NCI-H146 treated with DMSO at 0.1 percent for 48 hours (cell line): ENCODE results near the gene CSRNP3.
A peak's percentile ranks its signal among the peaks of the same experiment; 100 is the strongest.

ENCODE experiments used
- DNase-seq: peaks from one replicate; lab custom pipeline; 2025; ENCODE audit not compliant: unreplicated experiment; lab: John Stamatoyannopoulos, UW

Gene CSRNP3

GRCh38 chr2:165469417-165469816 is at the start of gene CSRNP3:
TSS of gene CSRNP3 (plus strand) at chr2:165469698. CDS start at chr2:165595066, 125,368 bp downstream.
- DNase-seq = peak; percentile 86

- no peak for DNase-seq
Measured at GRCh38 chr2:165420231-165420630, 49.3 kb upstream of the CSRNP3 start.

- DNase-seq = no peak
Measured at GRCh38 chr2:165423081-165423480, 46.4 kb upstream of the CSRNP3 start.

GRCh38 chr2:165425556-165425955 is 43.9 kb upstream of the CSRNP3 start:
- no peak for DNase-seq

GRCh38 chr2:165427686-165428085 is 41.8 kb upstream of the CSRNP3 start:
- DNase-seq = no peak

- no peak for DNase-seq
Measured at GRCh38 chr2:165428926-165429325, 40.6 kb upstream of the CSRNP3 start.

GRCh38 chr2:165431014-165431413 is 38.5 kb upstream of the CSRNP3 start:
- peak; percentile 20 for DNase-seq

GRCh38 chr2:165432234-165432966 is 37.1 kb upstream of the CSRNP3 start:
- DNase-seq = no peak

GRCh38 chr2:165434865-165435496 is 34.5 kb upstream of the CSRNP3 start:
- DNase-seq = no peak

- peak; percentile 3 for DNase-seq
Measured at GRCh38 chr2:165435611-165436010, 33.9 kb upstream of the CSRNP3 start.

GRCh38 chr2:165436559-165436958 is 32.9 kb upstream of the CSRNP3 start:
- no peak for DNase-seq

GRCh38 chr2:165440367-165440766 is 29.1 kb upstream of the CSRNP3 start:
- DNase-seq = peak; percentile 51

GRCh38 chr2:165443511-165443910 is 26.0 kb upstream of the CSRNP3 start:
- DNase-seq = peak; percentile 55

GRCh38 chr2:165448406-165448805 is 21.1 kb upstream of the CSRNP3 start:
- no peak for DNase-seq

- no peak for DNase-seq
Measured at GRCh38 chr2:165450156-165450555, 19.3 kb upstream of the CSRNP3 start.

GRCh38 chr2:165452327-165452726 is 17.2 kb upstream of the CSRNP3 start:
- DNase-seq = no peak

GRCh38 chr2:165453561-165454094 is 15.9 kb upstream of the CSRNP3 start:
- DNase-seq = no peak

- DNase-seq = no peak
Measured at GRCh38 chr2:165454905-165455304, 14.6 kb upstream of the CSRNP3 start.

GRCh38 chr2:165456027-165456426 is 13.5 kb upstream of the CSRNP3 start:
- DNase-seq = no peak

- peak; percentile 87 for DNase-seq
Measured at GRCh38 chr2:165462443-165462842, 7.1 kb upstream of the CSRNP3 start.

GRCh38 chr2:165466386-165466785 is 3.1 kb upstream of the CSRNP3 start:
- DNase-seq = no peak

- DNase-seq = no peak
Measured at GRCh38 chr2:165467921-165468320, 1.6 kb upstream of the CSRNP3 start.
